Esophagus muscularis mucosa (tissue), 4 donors: ENCODE data around the gene PRX. TPM values are rescaled to one million over a fixed set of nuclear protein-coding genes. Genes with fewer than 3 reads are reported as not detected.

Experiments
- DNase-seq: peaks from one replicate; pipeline ENCODE4 v3.0.0-alpha.2; 2017; ENCODE audit errors: extremely low spot score
- H3K27ac ChIP-seq, 4 donors: fragments of 200-600 bp; sonication (generic); replicated peaks in 1 of 4; 1 replicate in 3 of 4; 2 replicates in 1 of 4; pipeline ENCODE4 v1.5.1; 2016 to 2019; ENCODE audit warnings: mild to moderate bottlenecking in 1 of 4
- H3K27me3 ChIP-seq, 4 donors: fragments of 200-600 bp; sonication (generic); one replicate each; pipeline versions ENCODE4 v1.5.1 to v1.6.0; 2016 to 2019
- H3K36me3 ChIP-seq, 4 donors: fragments of 200-600 bp; sonication (generic); one replicate each; pipeline ENCODE4 v1.5.1; 2016 to 2019
- H3K4me1 ChIP-seq, 4 donors: fragments of 200-600 bp; sonication (generic); one replicate each; pipeline ENCODE4 v1.5.1; 2016 to 2019
- H3K4me3 ChIP-seq, 4 donors: fragments of 200-600 bp; sonication (generic); 1 replicate in 2 of 4; 2 replicates in 2 of 4; pipeline ENCODE4 v1.5.1; 2016 to 2019; ENCODE audit warnings: mild to moderate bottlenecking in 4 of 4, moderate library complexity in 1 of 4
- H3K9me3 ChIP-seq, 4 donors: fragments of 200-600 bp; sonication (generic); 1 replicate in 3 of 4; 2 replicates in 1 of 4; pipeline ENCODE4 v1.5.1; 2016 to 2019
- CTCF ChIP-seq, 3 experiments: fragments of 200-600 bp in 2 of 3; fragments of 450-650 bp in 1 of 3; sonication (generic) in 2 of 3; IDR thresholded peaks; one replicate each; pipeline ENCODE4 v1.5.1; 2017 to 2019; ENCODE audit warnings: antibody characterized with exemption in 3 of 3, mild to moderate bottlenecking in 2 of 3, moderate library complexity in 1 of 3
- EP300 ChIP-seq: sonication (generic); formaldehyde crosslinking; IDR thresholded peaks from one replicate; pipeline ENCODE4 v1.6.1; 2017; ENCODE audit warnings: antibody characterized with exemption
- POLR2A ChIP-seq: fragments of 450-650 bp; IDR thresholded peaks from one replicate; pipeline ENCODE4 v1.6.1; 2017; ENCODE audit warnings: antibody characterized with exemption, moderate library complexity, mild to moderate bottlenecking, low read depth
- POLR2AphosphoS5 ChIP-seq, 2 donors: sonication (generic); formaldehyde crosslinking; IDR thresholded peaks; one replicate each; pipeline ENCODE4 v1.6.1; 2017; ENCODE audit warnings: antibody characterized with exemption in 2 of 2
- WGBS: methylation state at CpG from one replicate; pipeline ENCODE4 v1.1.5; 2018; 5-methylcytosine and 5-hydroxymethylcytosine counted together
- intact Hi-C: fragments of 100-400 bp; cut with DNase I; formaldehyde crosslinking; loops from one replicate; pipeline ENCODE4 v1.15.1; 2023
- total RNA-seq, 4 donors: library from RNA; depleted of rRNA; stranded (reverse); fragments of >200 nt; gene quantifications; one replicate each; pipeline versions ENCODE4 v1.1.0 to v1.2.1, GENCODE V29; 2016

The PRX gene
- total RNA-seq, 4 donors from 2014 or later, result 5.8 to 12.4 (median 8.8) TPM

DNA sequence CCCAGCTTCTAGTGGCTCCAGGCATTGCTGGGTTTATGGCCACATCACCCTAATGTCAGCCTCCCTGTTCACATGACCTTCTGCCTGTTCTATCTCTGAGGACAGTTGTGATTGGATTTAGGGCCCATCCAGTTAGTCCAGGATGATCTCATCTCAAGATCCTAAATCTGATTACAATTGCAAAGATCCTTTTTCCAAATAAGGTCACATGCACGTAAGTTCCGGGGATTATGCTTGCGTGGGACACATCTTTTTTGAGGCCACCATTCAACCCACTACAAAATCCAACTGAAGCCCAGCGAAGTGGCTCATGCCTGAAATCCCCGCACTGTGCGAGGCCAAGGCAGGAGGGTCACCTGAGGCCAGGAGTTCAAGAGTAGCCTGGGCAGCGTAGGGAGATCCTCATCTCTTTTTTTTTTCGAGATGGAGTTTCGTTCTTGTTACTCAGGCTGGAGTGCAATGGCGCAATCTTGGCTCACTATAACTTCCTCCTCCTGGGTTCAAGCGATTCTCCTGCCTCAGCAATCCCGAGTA lies 52.4 kb downstream of the PRX start:
- H3K27ac ChIP-seq, result no peak overlapping the region
- H3K4me1 ChIP-seq, result peaks cover 2 to 30% (median 19%) of the 10 kb centered on the region in 4 donors
- H3K36me3 ChIP-seq, result peaks cover 0 to 16% (median 11%) of the 10 kb centered on the region in 4 donors
- TF ChIP-seq POLR2AphosphoS5 (IDR thresholded peaks at IDR 0.05) (no peak), CTCF (IDR thresholded peaks at IDR 0.05) (no peak), POLR2A (no peak), EP300 (no peak)
- no peaks in the 10 kb centered on the region for H3K27me3 ChIP-seq
- DNase-seq, result no peak
- H3K9me3 ChIP-seq, result no peaks in the 10 kb centered on the region
- intact Hi-C loops, result no loop called here
- H3K4me3 ChIP-seq, result no peak overlapping the region
- WGBS, result 86% methylated on average over 12 of the region's 12 CpGs

- Histone ChIP-seq H3K9me3 (no peaks in the 10 kb centered on the region), H3K27ac (no peak overlapping the region), H3K36me3 (peaks cover 0 to 17% (median 11%) of the 10 kb centered on the region in 4 donors), H3K4me1 (peaks cover 0 to 25% (median 13%) of the 10 kb centered on the region in 4 donors), H3K27me3 (no peaks in the 10 kb centered on the region), H3K4me3 (no peak overlapping the region)
- no peak for DNase-seq
- intact Hi-C loops, result no loop called here
- 87% methylated on average over 13 of the region's 13 CpGs for WGBS
- TF ChIP-seq POLR2A (no peak), CTCF (IDR thresholded peaks at IDR 0.05) (no peak), EP300 (no peak), POLR2AphosphoS5 (IDR thresholded peaks at IDR 0.05) (no peak)
These were observed 53.0 kb downstream of the PRX start for GRCh38 chr19:40360020-40360707.

DNA sequence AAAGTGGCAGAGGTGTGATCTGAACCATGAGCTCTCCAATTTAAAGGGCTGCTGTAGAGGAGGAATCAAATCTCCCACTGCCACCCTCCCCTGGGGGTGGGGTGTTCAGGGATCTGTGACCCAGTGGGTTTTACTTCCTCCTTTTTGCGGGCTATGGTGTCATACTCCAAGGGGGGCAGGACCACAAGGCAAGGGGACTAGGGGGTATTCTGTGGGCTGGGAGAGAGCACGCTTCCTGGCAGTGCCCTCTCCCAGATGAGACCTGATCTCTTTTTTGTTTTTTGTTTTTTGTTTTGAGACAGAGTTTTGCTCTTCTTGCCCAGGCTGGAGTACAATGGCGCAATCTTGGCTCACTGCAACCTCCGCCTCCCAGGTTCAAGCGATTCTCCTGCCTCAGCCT lies 54.4 kb downstream of the PRX start:
- no peak for DNase-seq
- H3K36me3 ChIP-seq, result peaks cover 0 to 23% (median 11%) of the 10 kb centered on the region in 4 donors
- H3K4me1 ChIP-seq, result peaks cover 0 to 20% (median 8%) of the 10 kb centered on the region in 4 donors
- no peaks in the 10 kb centered on the region for H3K27me3 ChIP-seq
- no peak overlapping the region for H3K27ac ChIP-seq
- H3K9me3 ChIP-seq, result no peaks in the 10 kb centered on the region
- H3K4me3 ChIP-seq, result no peak overlapping the region
- intact Hi-C loops, result no loop called here
- TF ChIP-seq POLR2A, result no peak
- TF ChIP-seq POLR2AphosphoS5 (IDR thresholded peaks at IDR 0.05), result no peak
- TF ChIP-seq CTCF (IDR thresholded peaks at IDR 0.05), result no peak
- 82% methylated on average over 5 of the region's 5 CpGs for WGBS

DNA sequence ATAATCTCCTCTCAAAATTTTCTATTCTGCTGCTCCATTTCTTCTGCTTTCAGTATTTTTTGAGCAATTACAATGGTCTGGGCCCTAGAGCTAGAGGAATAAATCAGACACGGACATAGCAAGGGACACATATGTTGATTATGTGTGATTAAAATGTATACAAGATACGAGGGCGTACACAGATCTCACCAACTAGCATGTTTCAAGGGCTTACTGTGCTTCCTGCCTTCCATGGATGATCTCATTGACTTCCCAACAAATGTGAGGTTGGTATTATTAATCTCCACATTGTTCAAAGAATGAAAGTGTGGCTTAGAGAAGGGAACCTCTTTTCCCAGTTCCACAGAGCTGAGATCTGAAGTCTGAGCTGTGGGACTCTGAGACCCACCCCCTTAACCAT lies 55.5 kb downstream of the PRX start:
- Histone ChIP-seq H3K9me3 (no peaks in the 10 kb centered on the region), H3K27ac (no peak overlapping the region), H3K4me1 (peaks cover 0 to 20% (median 8%) of the 10 kb centered on the region in 4 donors), H3K36me3 (peaks cover 0 to 23% (median 11%) of the 10 kb centered on the region in 4 donors), H3K4me3 (no peak overlapping the region), H3K27me3 (no peaks in the 10 kb centered on the region)
- no peak for TF ChIP-seq POLR2AphosphoS5 (IDR thresholded peaks at IDR 0.05)
- TF ChIP-seq EP300, result no peak
- TF ChIP-seq CTCF (IDR thresholded peaks at IDR 0.05), result no peak
- no peak for TF ChIP-seq POLR2A
- no peak for DNase-seq
- intact Hi-C loops, result no loop called here
- WGBS, result 58% methylated on average over 3 of the region's 3 CpGs
